OCI-LY3 (cell line): ENCODE data around the gene RELL1.

Experiments
- H2AFZ ChIP-seq: fragments of 200-600, 300-600 bp; shearing (Covaris generic); 2 replicates; pipeline ENCODE4 v1.6.0; 2014; ENCODE audit warnings: antibody characterized with exemption, low read depth, low read length
- H3K27ac ChIP-seq: fragments of 200-600, 300-600 bp; sonication (generic); 2 replicates; pipeline ENCODE4 v1.5.1; 2014; ENCODE audit warnings: mild to moderate bottlenecking, low read length, moderate library complexity, mixed read lengths
- H3K27me3 ChIP-seq: fragments of 200-600, 300-600 bp; sonication (generic); 2 replicates; pipeline ENCODE4 v1.6.1; 2014; ENCODE audit warnings: low read depth, low read length, mixed read lengths
- H3K36me3 ChIP-seq: fragments of 200-600, 300-600 bp; sonication (generic); replicated peaks from 2 replicates; pipeline ENCODE3; 2014; ENCODE audit warnings: low read depth, low read length, mixed read lengths
- H3K4me1 ChIP-seq: fragments of 300-600, 200-600 bp; sonication (generic); 2 replicates; pipeline ENCODE4 v1.6.1; 2014; ENCODE audit warnings: low read length, mixed read lengths
- H3K4me2 ChIP-seq: fragments of 200-600, 300-600 bp; sonication (generic); 2 replicates; pipeline ENCODE4 v1.6.1; 2014; ENCODE audit warnings: low read length, mixed read lengths
- H3K4me3 ChIP-seq: fragments of 300-600, 200-600 bp; sonication (generic); 2 replicates; pipeline ENCODE4 v1.5.1; 2014; ENCODE audit warnings: antibody characterized with exemption, mild to moderate bottlenecking, low read length, moderate library complexity
- H3K79me2 ChIP-seq: fragments of 300-600, 200-600 bp; shearing (Covaris generic); 2 replicates; pipeline ENCODE4 v1.6.1; 2014; ENCODE audit warnings: mild to moderate bottlenecking, low read length, mixed read lengths
- H3K9ac ChIP-seq: fragments of 300-600, 200-600 bp; shearing (Covaris generic); 2 replicates; pipeline ENCODE4 v1.6.0; 2014; ENCODE audit warnings: mild to moderate bottlenecking, low read length, moderate library complexity
- H3K9me3 ChIP-seq: fragments of 200-600, 300-600 bp; shearing (Covaris generic); 2 replicates; pipeline ENCODE4 v1.6.1; 2014; ENCODE audit warnings: low read length, mixed read lengths; ENCODE audit not compliant: insufficient read depth
- H4K20me1 ChIP-seq: fragments of 200-600, 300-600 bp; sonication (generic); 2 replicates; pipeline ENCODE4 v1.6.1; 2016; ENCODE audit warnings: low read length, mixed read lengths; ENCODE audit not compliant: insufficient read depth
- EZH2phosphoT487 ChIP-seq: fragments of 200-600 bp; shearing (Covaris generic); IDR thresholded peaks from 2 replicates; pipeline ENCODE4 v1.6.1; 2018; ENCODE audit warnings: antibody characterized with exemption, mixed run types, low read depth
- TF ChIP-seq, protein P1 (sequence below): fragments of 200-600, 300-600 bp; sonication (generic); IDR thresholded peaks from 2 replicates; pipeline ENCODE4 v1.5.1; 2014; ENCODE audit warnings: antibody characterized with exemption, low read length, low read depth

RELL1 gene

DNA sequence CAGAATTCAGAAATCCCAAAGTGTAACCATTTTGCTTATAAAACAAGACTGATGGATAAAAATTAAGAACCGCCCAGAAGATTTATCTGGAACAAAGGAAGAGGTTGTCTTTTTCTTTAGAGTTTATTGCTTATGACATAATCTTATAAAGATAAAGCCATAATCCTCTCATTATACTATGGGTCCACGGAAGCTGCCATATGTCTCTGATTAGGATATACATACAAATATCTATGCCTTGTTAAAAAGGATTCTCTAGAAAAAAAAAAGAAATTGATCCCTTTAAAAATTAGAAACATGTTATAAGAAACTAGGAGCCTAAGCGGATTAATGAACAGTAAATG lies 70.5 kb downstream of the RELL1 start:
- Histone ChIP-seq H3K27ac (no peak overlapping the region), H3K9me3 (no peaks in the 10 kb centered on the region), H3K79me2 (no peaks in the 10 kb centered on the region), H2AFZ (no peak overlapping the region), H3K4me3 (no peak overlapping the region), H3K36me3 (no peaks in the 10 kb centered on the region), H3K27me3 (no peaks in the 10 kb centered on the region), H3K9ac (no peak overlapping the region), H3K4me1 (no peaks in the 10 kb centered on the region), H3K4me2 (no peak overlapping the region), H4K20me1 (no peaks in the 10 kb centered on the region)
- TF ChIP-seq EZH2phosphoT487 = no peak
- TF ChIP-seq, protein P1, sequence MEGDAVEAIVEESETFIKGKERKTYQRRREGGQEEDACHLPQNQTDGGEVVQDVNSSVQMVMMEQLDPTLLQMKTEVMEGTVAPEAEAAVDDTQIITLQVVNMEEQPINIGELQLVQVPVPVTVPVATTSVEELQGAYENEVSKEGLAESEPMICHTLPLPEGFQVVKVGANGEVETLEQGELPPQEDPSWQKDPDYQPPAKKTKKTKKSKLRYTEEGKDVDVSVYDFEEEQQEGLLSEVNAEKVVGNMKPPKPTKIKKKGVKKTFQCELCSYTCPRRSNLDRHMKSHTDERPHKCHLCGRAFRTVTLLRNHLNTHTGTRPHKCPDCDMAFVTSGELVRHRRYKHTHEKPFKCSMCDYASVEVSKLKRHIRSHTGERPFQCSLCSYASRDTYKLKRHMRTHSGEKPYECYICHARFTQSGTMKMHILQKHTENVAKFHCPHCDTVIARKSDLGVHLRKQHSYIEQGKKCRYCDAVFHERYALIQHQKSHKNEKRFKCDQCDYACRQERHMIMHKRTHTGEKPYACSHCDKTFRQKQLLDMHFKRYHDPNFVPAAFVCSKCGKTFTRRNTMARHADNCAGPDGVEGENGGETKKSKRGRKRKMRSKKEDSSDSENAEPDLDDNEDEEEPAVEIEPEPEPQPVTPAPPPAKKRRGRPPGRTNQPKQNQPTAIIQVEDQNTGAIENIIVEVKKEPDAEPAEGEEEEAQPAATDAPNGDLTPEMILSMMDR = no peak

DNA sequence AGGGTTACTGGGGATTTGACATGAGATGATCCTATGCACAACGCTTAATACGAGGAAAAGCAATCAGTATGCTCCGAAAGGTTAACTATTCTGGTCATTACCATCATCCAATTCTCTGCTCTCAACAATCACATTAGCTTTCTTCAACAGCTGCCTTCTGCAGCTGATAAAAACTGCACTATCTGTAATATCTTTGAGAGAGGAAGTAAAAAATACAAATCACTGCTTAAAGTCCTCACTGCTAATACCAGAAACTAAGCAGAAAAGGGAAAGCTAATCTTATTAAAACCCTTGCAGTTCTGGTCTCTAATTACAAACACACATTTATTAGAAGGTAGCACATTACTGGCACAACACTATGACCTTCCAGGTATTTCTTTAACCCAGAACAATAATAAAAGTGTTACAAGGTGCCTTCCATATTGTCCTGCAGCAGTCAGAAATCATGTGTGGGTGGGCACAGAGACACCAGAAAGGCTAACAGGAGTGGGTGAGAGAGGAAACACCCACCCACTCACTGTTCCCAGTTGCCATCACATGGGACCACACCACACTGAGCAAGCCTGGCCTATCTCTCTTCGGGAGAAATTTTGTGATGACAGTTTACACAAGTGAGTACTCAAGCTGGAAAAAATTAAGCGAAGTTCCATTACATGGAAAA lies 71.0 kb downstream of the RELL1 start:
- TF ChIP-seq, protein P1 = no peak
- no peak for TF ChIP-seq EZH2phosphoT487
- no peak overlapping the region for H3K9ac ChIP-seq

DNA sequence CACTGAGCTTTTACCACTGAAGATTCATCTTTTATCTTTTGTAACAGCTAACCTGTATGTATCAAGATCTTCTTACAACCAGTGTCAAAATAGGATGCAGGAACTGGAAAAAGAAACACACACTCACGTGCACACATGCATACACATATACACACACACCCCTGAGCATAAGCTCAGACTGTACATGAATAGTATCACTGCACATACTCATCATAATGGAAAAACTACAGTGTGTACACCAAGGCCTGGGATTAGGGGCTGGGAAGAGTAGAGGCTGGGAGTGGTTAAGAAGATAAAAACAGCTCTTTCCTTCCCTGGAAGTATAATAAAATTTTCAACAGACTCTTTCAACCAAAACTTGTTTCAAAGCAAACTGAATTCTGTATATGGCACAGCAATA lies 73.4 kb downstream of the RELL1 start:
- no peak overlapping the region for H3K9ac ChIP-seq

More for the DNA sequence above, 71.0 kb downstream of the RELL1 start:
- Histone ChIP-seq H3K9me3 (no peaks in the 10 kb centered on the region), H3K27ac (no peak overlapping the region), H3K4me3 (no peak overlapping the region), H3K4me2 (no peak overlapping the region), H3K4me1 (no peaks in the 10 kb centered on the region), H3K36me3 (no peaks in the 10 kb centered on the region), H3K27me3 (no peaks in the 10 kb centered on the region), H4K20me1 (no peaks in the 10 kb centered on the region), H3K79me2 (no peaks in the 10 kb centered on the region), H2AFZ (no peak overlapping the region)

DNA sequence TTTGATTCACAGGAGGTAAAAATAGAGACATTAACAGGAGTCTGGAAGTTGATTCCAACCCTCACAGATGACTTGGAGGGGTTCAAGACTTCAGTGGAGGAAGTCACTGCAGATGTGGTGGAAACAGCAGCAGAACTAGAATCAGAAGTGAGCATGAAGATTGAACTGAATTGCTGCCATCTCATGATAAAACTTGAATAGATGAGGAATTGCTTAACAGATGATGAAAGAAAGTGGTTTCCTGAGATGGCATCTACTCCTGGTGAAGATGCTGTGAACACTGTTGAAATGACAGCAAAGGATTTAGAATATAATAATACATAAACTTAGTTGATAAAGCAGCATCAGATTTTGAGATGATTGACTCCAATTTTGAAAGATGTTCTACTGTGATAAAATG lies 76.5 kb downstream of the RELL1 start:
- TF ChIP-seq EZH2phosphoT487 = no peak
- TF ChIP-seq, protein P1 = no peak
- Histone ChIP-seq H3K27me3 (no peaks in the 10 kb centered on the region), H3K4me3 (no peak overlapping the region), H2AFZ (no peak overlapping the region), H3K4me2 (no peak overlapping the region), H3K9me3 (no peaks in the 10 kb centered on the region), H3K79me2 (no peaks in the 10 kb centered on the region), H4K20me1 (no peaks in the 10 kb centered on the region), H3K27ac (no peak overlapping the region), H3K4me1 (no peaks in the 10 kb centered on the region), H3K36me3 (no peaks in the 10 kb centered on the region), H3K9ac (no peak overlapping the region)

More for the DNA sequence above, 73.4 kb downstream of the RELL1 start:
- H3K4me2 ChIP-seq = no peak overlapping the region
- H3K27ac ChIP-seq = no peak overlapping the region
- no peaks in the 10 kb centered on the region for H3K9me3 ChIP-seq
- no peaks in the 10 kb centered on the region for H3K79me2 ChIP-seq
- no peak overlapping the region for H3K4me3 ChIP-seq
- H3K27me3 ChIP-seq = no peaks in the 10 kb centered on the region
- TF ChIP-seq, protein P1 = no peak
- no peak for TF ChIP-seq EZH2phosphoT487
- H3K36me3 ChIP-seq = no peaks in the 10 kb centered on the region
- H2AFZ ChIP-seq = no peak overlapping the region
- no peaks in the 10 kb centered on the region for H4K20me1 ChIP-seq
- H3K4me1 ChIP-seq = no peaks in the 10 kb centered on the region
